Measurements from ENCODE around the gene TP53I3.
"Not testable (repeated sequence)": the region's sequence is repeated elsewhere in the genome, so short reads cannot be mapped to it uniquely, and the experiment has no call there.

TP53I3 gene

GRCh38 chr2:24109431-24109830 lies 24.8 kb upstream of the TP53I3 start:
- CTCF ChIA-PET, H3K27me3 Mint-ChIP-seq, DNase-seq, H3K27ac Mint-ChIP-seq, H3K36me3 Mint-ChIP-seq, H3K4me1 Mint-ChIP-seq, H3K4me3 Mint-ChIP-seq: not testable (repeated sequence)
- peaks cover 19% of the 10 kb centered on the region for H3K9me3 Mint-ChIP-seq

- no peak overlapping the region for H3K27ac Mint-ChIP-seq
- CTCF ChIA-PET, result interaction anchor here (1.1 kb wide), 1 partner anchor 57 kb away, joined by 3 read pairs; no protein-coding TSS in a partner anchor
- no peak overlapping the region for H3K4me3 Mint-ChIP-seq
These were observed 22.7 kb upstream of the TP53I3 start for GRCh38 chr2:24107336-24107735.

GRCh38 chr2:24106786-24107185 lies 22.2 kb upstream of the TP53I3 start:
- H3K27ac Mint-ChIP-seq, result no peak overlapping the region
- peaks cover 19% of the 10 kb centered on the region for H3K9me3 Mint-ChIP-seq
- H3K36me3 Mint-ChIP-seq, result peaks cover 4% of the 10 kb centered on the region
- DNase-seq, result no peak
- H3K27me3 Mint-ChIP-seq, result no peaks in the 10 kb centered on the region
- CTCF ChIA-PET, result interaction anchor here (1.1 to 1.3 kb wide), 2 partner anchors 23 to 57 kb away, joined by 3 to 4 read pairs; no protein-coding TSS in a partner anchor
- H3K4me1 Mint-ChIP-seq, result no peaks in the 10 kb centered on the region
- H3K4me3 Mint-ChIP-seq, result no peak overlapping the region

More at GRCh38 chr2:24107336-24107735, 22.7 kb upstream of the TP53I3 start:
- Mint-ChIP-seq H3K27me3 (no peaks in the 10 kb centered on the region), H3K36me3 (peaks cover 4% of the 10 kb centered on the region), H3K9me3 (peaks cover 19% of the 10 kb centered on the region), H3K4me1 (no peaks in the 10 kb centered on the region)
- no peak for DNase-seq

GRCh38 chr2:24105816-24106215 lies 21.2 kb upstream of the TP53I3 start:
- Mint-ChIP-seq H3K36me3 (peaks cover 4% of the 10 kb centered on the region), H3K4me3 (no peak overlapping the region), H3K27ac (no peak overlapping the region), H3K4me1 (no peaks in the 10 kb centered on the region), H3K27me3 (no peaks in the 10 kb centered on the region), H3K9me3 (peaks cover 21% of the 10 kb centered on the region)
- no peak for DNase-seq
- CTCF ChIA-PET, result interaction anchor here (1.3 kb wide), 1 partner anchor 22 kb away, joined by 4 read pairs; no protein-coding TSS in a partner anchor

GRCh38 chr2:24104906-24105305 lies 20.3 kb upstream of the TP53I3 start:
- H3K9me3 Mint-ChIP-seq, result peaks cover 25% of the 10 kb centered on the region
- H3K27ac Mint-ChIP-seq, result no peak overlapping the region
- CTCF ChIA-PET, result no interaction called here

GRCh38 chr2:24104110-24104650 lies 19.5 kb upstream of the TP53I3 start:
- DNase-seq, result no peak
- Mint-ChIP-seq H3K36me3 (peaks cover 4% of the 10 kb centered on the region), H3K27me3 (no peaks in the 10 kb centered on the region), H3K4me1 (no peaks in the 10 kb centered on the region), H3K4me3 (no peak overlapping the region), H3K9me3 (peaks cover 28% of the 10 kb centered on the region), H3K27ac (peak overlapping the region; percentile 37)
- CTCF ChIA-PET, result no interaction called here

More at GRCh38 chr2:24104906-24105305, 20.3 kb upstream of the TP53I3 start:
- Mint-ChIP-seq H3K27me3 (no peaks in the 10 kb centered on the region), H3K4me3 (no peak overlapping the region), H3K36me3 (peaks cover 4% of the 10 kb centered on the region), H3K4me1 (no peaks in the 10 kb centered on the region)
- DNase-seq, result no peak

- H3K4me3 Mint-ChIP-seq, result no peak overlapping the region
- no peak for DNase-seq
- CTCF ChIA-PET, result no interaction called here
- no peaks in the 10 kb centered on the region for H3K4me1 Mint-ChIP-seq
- H3K27me3 Mint-ChIP-seq, result no peaks in the 10 kb centered on the region
- peaks cover 25% of the 10 kb centered on the region for H3K9me3 Mint-ChIP-seq
- no peak overlapping the region for H3K27ac Mint-ChIP-seq
- H3K36me3 Mint-ChIP-seq, result peaks cover 4% of the 10 kb centered on the region
These were observed 18.0 kb upstream of the TP53I3 start for GRCh38 chr2:24102677-24103076.

GRCh38 chr2:24101992-24102391 lies 17.4 kb upstream of the TP53I3 start:
- CTCF ChIA-PET, result no interaction called here
- no peak overlapping the region for H3K4me3 Mint-ChIP-seq
- H3K27me3 Mint-ChIP-seq, result no peaks in the 10 kb centered on the region
- peaks cover 20% of the 10 kb centered on the region for H3K9me3 Mint-ChIP-seq
- no peaks in the 10 kb centered on the region for H3K4me1 Mint-ChIP-seq
- no peak overlapping the region for H3K27ac Mint-ChIP-seq
- peaks cover 4% of the 10 kb centered on the region for H3K36me3 Mint-ChIP-seq
- no peak for DNase-seq

GRCh38 chr2:24100732-24101131 lies 16.1 kb upstream of the TP53I3 start:
- H3K36me3 Mint-ChIP-seq, H3K4me1 Mint-ChIP-seq, H3K27ac Mint-ChIP-seq, DNase-seq, H3K4me3 Mint-ChIP-seq, CTCF ChIA-PET, H3K27me3 Mint-ChIP-seq: not testable (repeated sequence)
- peaks cover 12% of the 10 kb centered on the region for H3K9me3 Mint-ChIP-seq

GRCh38 chr2:24095171-24095677 lies 10.6 kb upstream of the TP53I3 start:
- not testable (repeated sequence) for H3K4me1 Mint-ChIP-seq, H3K36me3 Mint-ChIP-seq, H3K9me3 Mint-ChIP-seq, H3K4me3 Mint-ChIP-seq, H3K27me3 Mint-ChIP-seq, DNase-seq, H3K27ac Mint-ChIP-seq
- CTCF ChIA-PET, result interaction anchor here (2.3 kb wide), 1 partner anchor 11 kb away, joined by 12 read pairs; the partner anchor contains the start of gene TP53I3

- H3K4me1 Mint-ChIP-seq, H3K4me3 Mint-ChIP-seq, H3K27ac Mint-ChIP-seq, H3K27me3 Mint-ChIP-seq, CTCF ChIA-PET, H3K9me3 Mint-ChIP-seq, DNase-seq, H3K36me3 Mint-ChIP-seq: not testable (repeated sequence)
These were observed 8.6 kb upstream of the TP53I3 start for GRCh38 chr2:24093270-24093669.

- no peak overlapping the region for H3K4me3 Mint-ChIP-seq
- H3K27me3 Mint-ChIP-seq, result no peaks in the 10 kb centered on the region
- H3K36me3 Mint-ChIP-seq, result no peaks in the 10 kb centered on the region
- no peak overlapping the region for H3K27ac Mint-ChIP-seq
- no peak for DNase-seq
- peaks cover 10% of the 10 kb centered on the region for H3K4me1 Mint-ChIP-seq
- CTCF ChIA-PET, result no interaction called here
- H3K9me3 Mint-ChIP-seq, result no peaks in the 10 kb centered on the region
These were observed 4.3 kb upstream of the TP53I3 start for GRCh38 chr2:24088821-24089359.

- CTCF ChIA-PET, result interaction anchor here (0.7 to 1.0 kb wide), 2 partner anchors 57 to 160 kb away, joined by 3 read pairs; partner anchors contain the start of gene ATAD2B
- peaks cover 16% of the 10 kb centered on the region for H3K4me1 Mint-ChIP-seq
- H3K9me3 Mint-ChIP-seq, result no peaks in the 10 kb centered on the region
- H3K27ac Mint-ChIP-seq, result no peak overlapping the region
- no peaks in the 10 kb centered on the region for H3K27me3 Mint-ChIP-seq
- H3K4me3 Mint-ChIP-seq, result no peak overlapping the region
- H3K36me3 Mint-ChIP-seq, result peaks cover 4% of the 10 kb centered on the region
- no peak for DNase-seq
These were observed 2.4 kb upstream of the TP53I3 start for GRCh38 chr2:24087032-24087431.

GRCh38 chr2:24086241-24086640 lies 1.6 kb upstream of the TP53I3 start:
- H3K4me3 Mint-ChIP-seq, result no peak overlapping the region
- H3K27me3 Mint-ChIP-seq, result no peaks in the 10 kb centered on the region
- CTCF ChIA-PET, result no interaction called here
- H3K4me1 Mint-ChIP-seq, result peaks cover 16% of the 10 kb centered on the region
- H3K9me3 Mint-ChIP-seq, result no peaks in the 10 kb centered on the region
- DNase-seq, result no peak
- H3K36me3 Mint-ChIP-seq, result peaks cover 4% of the 10 kb centered on the region
- H3K27ac Mint-ChIP-seq, result no peak overlapping the region

GRCh38 chr2:24085200-24085489 lies 511 bp upstream of the TP53I3 start:
- DNase-seq, result no peak
- no peak overlapping the region for H3K27ac Mint-ChIP-seq
- peaks cover 16% of the 10 kb centered on the region for H3K4me1 Mint-ChIP-seq
- H3K4me3 Mint-ChIP-seq, result peak overlapping the region; percentile 90
- CTCF ChIA-PET, result interaction anchor here (1.0 to 3.4 kb wide), 12 partner anchors 9 to 296 kb away, joined by 3 to 43 read pairs (median 4); partner anchors contain the start of genes ATAD2B and SF3B6
- H3K27me3 Mint-ChIP-seq, result no peaks in the 10 kb centered on the region
- no peaks in the 10 kb centered on the region for H3K9me3 Mint-ChIP-seq
- peaks cover 4% of the 10 kb centered on the region for H3K36me3 Mint-ChIP-seq

Measured in activated naive CD4-positive, alpha-beta T cell treated with anti-CD3 and anti-CD28 coated beads, Interleukin-2, amount 10 ng/mL, durations not matched to agents 7 days and 5 days (primary cell).